Liver (tissue), 9 donors: ENCODE measurements around the gene ASS1. TPM values are rescaled to one million over a fixed set of nuclear protein-coding genes. Genes with fewer than 3 reads are reported as not detected.

Experiments
- DNase-seq: peaks from one replicate; pipeline ENCODE4 v3.0.0-alpha.2; 2017; ENCODE audit warnings: low spot score
- H3K27ac ChIP-seq, 2 donors: one replicate each; pipeline ENCODE4 v1.7.0; 2013; ENCODE audit warnings: inconsistent platforms in 2 of 2, low read length in 2 of 2, control low read depth in 1 of 2, low read depth in 1 of 2, mild to moderate bottlenecking in 1 of 2
- H3K27me3 ChIP-seq, 4 donors: one replicate each; pipeline versions ENCODE4 v1.6.1 to v1.7.0; 2013; ENCODE audit warnings: low read length in 3 of 4, inconsistent platforms in 1 of 4, mild to moderate bottlenecking in 1 of 4, moderate library complexity in 1 of 4; ENCODE audit not compliant: control insufficient read depth in 4 of 4, insufficient read depth in 4 of 4
- H3K36me3 ChIP-seq, 4 donors: one replicate each; pipeline versions ENCODE4 v1.6.1 to v1.7.0; 2013; ENCODE audit warnings: low read length in 3 of 4, mild to moderate bottlenecking in 3 of 4, low read depth in 1 of 4, moderate library complexity in 1 of 4; ENCODE audit not compliant: control insufficient read depth in 4 of 4, insufficient read depth in 3 of 4
- H3K4me1 ChIP-seq, 4 donors: one replicate each; pipeline versions ENCODE4 v1.6.1 to v1.7.0; 2013; ENCODE audit warnings: low read length in 3 of 4, mild to moderate bottlenecking in 3 of 4, moderate library complexity in 1 of 4; ENCODE audit not compliant: control insufficient read depth in 4 of 4, insufficient read depth in 4 of 4
- H3K4me3 ChIP-seq, 3 donors: one replicate each; pipeline versions ENCODE4 v1.6.1 to v1.7.0; 2013; ENCODE audit warnings: low read length in 3 of 3, control low read depth in 1 of 3, low read depth in 1 of 3, mild to moderate bottlenecking in 1 of 3
- H3K9ac ChIP-seq, 2 donors: one replicate each; pipeline ENCODE4 v1.7.0; 2013; ENCODE audit warnings: low read length in 2 of 2, mild to moderate bottlenecking in 2 of 2, moderate library complexity in 2 of 2, control low read depth in 1 of 2, low read depth in 1 of 2
- H3K9me3 ChIP-seq, 4 donors: one replicate each; pipeline versions ENCODE4 v1.6.1 to v1.7.0; 2013; ENCODE audit warnings: low read length in 3 of 4; ENCODE audit not compliant: control insufficient read depth in 4 of 4
- ATF3 ChIP-seq: IDR thresholded peaks from 2 replicates; pipeline ENCODE4 v1.6.1; 2016; ENCODE audit warnings: antibody characterized with exemption
- CTCF ChIP-seq: fragments of 150-350 bp; IDR thresholded peaks from 2 replicates; pipeline ENCODE4 v1.5.1; 2017; ENCODE audit warnings: improper control_type of control experiment, low read depth, low read length; ENCODE audit not compliant: missing input control
- EGR1 ChIP-seq, 2 donors: IDR thresholded peaks; 2 replicates each; pipeline ENCODE4 v1.6.1; 2016 to 2018; ENCODE audit warnings: antibody characterized with exemption in 2 of 2, low read depth in 2 of 2
- FOXA2 ChIP-seq: IDR thresholded peaks from 2 replicates; pipeline ENCODE4 v1.6.1; 2016; ENCODE audit warnings: antibody characterized with exemption
- GABPA ChIP-seq, 2 donors: IDR thresholded peaks in 1 of 2; conservative IDR thresholded peaks in 1 of 2; 2 replicates each; pipeline ENCODE4 v1.6.1; 2016; ENCODE audit warnings: antibody characterized with exemption in 2 of 2, mild to moderate bottlenecking in 1 of 2, moderate library complexity in 1 of 2
- HNF4A ChIP-seq, 2 donors: conservative IDR thresholded peaks; 2 replicates each; pipeline ENCODE4 v1.6.1; 2016; ENCODE audit warnings: antibody characterized with exemption in 2 of 2, mild to moderate bottlenecking in 2 of 2
- HNF4G ChIP-seq: IDR thresholded peaks from 2 replicates; pipeline ENCODE4 v1.6.1; 2016; ENCODE audit warnings: antibody characterized with exemption
- JUND ChIP-seq, 2 donors: IDR thresholded peaks; 2 replicates each; pipeline ENCODE4 v1.6.1; 2016; ENCODE audit warnings: antibody characterized with exemption in 2 of 2
- MAX ChIP-seq: IDR thresholded peaks from 2 replicates; pipeline ENCODE4 v1.6.1; 2016; ENCODE audit warnings: antibody characterized with exemption
- NR2F2 ChIP-seq: IDR thresholded peaks from 2 replicates; pipeline ENCODE4 v1.6.1; 2016; ENCODE audit warnings: antibody characterized with exemption
- RAD21 ChIP-seq, 2 donors: IDR thresholded peaks; 2 replicates each; pipeline ENCODE4 v1.6.1; 2016; ENCODE audit warnings: antibody characterized with exemption in 2 of 2, mild to moderate bottlenecking in 2 of 2
- REST ChIP-seq: IDR thresholded peaks from 2 replicates; pipeline ENCODE4 v1.6.1; 2016; ENCODE audit warnings: antibody characterized with exemption, mild to moderate bottlenecking
- RXRA ChIP-seq, 2 donors: IDR thresholded peaks; 2 replicates each; pipeline ENCODE4 v1.6.1; 2017 to 2018; ENCODE audit warnings: antibody characterized with exemption in 2 of 2, mild to moderate bottlenecking in 1 of 2
- SP1 ChIP-seq: IDR thresholded peaks from 2 replicates; pipeline ENCODE4 v1.6.1; 2018; ENCODE audit warnings: antibody characterized with exemption, mild to moderate bottlenecking
- TAF1 ChIP-seq: conservative IDR thresholded peaks from 2 replicates; pipeline ENCODE4 v1.6.1; 2016; ENCODE audit warnings: antibody characterized with exemption, mild to moderate bottlenecking
- YY1 ChIP-seq: IDR thresholded peaks from 2 replicates; pipeline ENCODE4 v1.6.1; 2016; ENCODE audit warnings: antibody characterized with exemption, mild to moderate bottlenecking
- ZBTB33 ChIP-seq: IDR thresholded peaks from 2 replicates; pipeline ENCODE4 v1.6.1; 2016; ENCODE audit warnings: antibody characterized with exemption
- WGBS: extraction: QIAGEN DNeasy Blood & Tissue Kit; methylation state at CpG from one replicate; pipeline ENCODE4 v1.1.7; 2013; 5-methylcytosine and 5-hydroxymethylcytosine counted together
- polyA plus RNA-seq, 2 donors: library from polyadenylated mRNA; stranded (reverse) in 1 of 2; unstranded in 1 of 2; fragments of 200-250 nt in 1 of 2; fragments of >200 nt in 1 of 2; fragmentation: Nextera tagmentation in 1 of 2; extraction: Ambion mirVana in 1 of 2; gene quantifications; one replicate each; pipeline versions ENCODE4 v1.2.1 to v1.2.3, GENCODE V29; 2013 to 2015
- total RNA-seq, 2 donors: library from RNA; depleted of rRNA; stranded (reverse); fragments of >200 nt; gene quantifications; one replicate each; pipeline ENCODE4 v1.2.3, GENCODE V29; 2014
- donor health status: healthy.
- donor health status: healthy.
- donor health status: healthy.
- donor health status: healthy.
- donor health status: healthy.

ASS1 gene
- total and polyA plus RNA-seq, 4 donors, result 396 to 711 (median 533) TPM

- Histone ChIP-seq H3K9me3 (peaks cover 0 to 11% (median 5%) of the 10 kb centered on the region in 4 donors), H3K36me3 (peaks cover 10 to 65% (median 61%) of the 10 kb centered on the region in 4 donors), H3K4me3 (no peak overlapping the region), H3K27ac (no peak overlapping the region), H3K27me3 (no peaks in the 10 kb centered on the region), H3K4me1 (peaks cover 2 to 15% (median 12%) of the 10 kb centered on the region in 4 donors), H3K9ac (no peak overlapping the region)
- WGBS, result 93% methylated on average over 7 of the region's 7 CpGs
- TF ChIP-seq JUND (IDR thresholded peaks at IDR 0.05), result no peak
- TF ChIP-seq TAF1, result no peak
- TF ChIP-seq YY1, result no peak
- TF ChIP-seq ATF3, result no peak
- TF ChIP-seq SP1, result no peak
- no peak for DNase-seq
These were observed 48.3 kb downstream of the ASS1 start for GRCh38 chr9:130493021-130493420.

GRCh38 chr9:130493476-130493875, 48.7 kb downstream of the ASS1 start:
- peaks cover 2 to 19% (median 15%) of the 10 kb centered on the region in 4 donors for H3K4me1 ChIP-seq
- WGBS, result 89% methylated on average over 9 of the region's 9 CpGs
- TF ChIP-seq GABPA (IDR thresholded peaks at IDR 0.05 in 1 of 2, conservative IDR thresholded peaks at IDR 0.05 in 1 of 2) (no peak), HNF4A (conservative IDR thresholded peaks at IDR 0.05) (no peak), RXRA (IDR thresholded peaks at IDR 0.05) (no peak), TAF1 (no peak), SP1 (no peak), YY1 (no peak), MAX (no peak), REST (no peak), JUND (IDR thresholded peaks at IDR 0.05) (no peak), RAD21 (IDR thresholded peaks at IDR 0.05) (no peak), NR2F2 (no peak), FOXA2 (no peak), ATF3 (no peak), HNF4G (no peak), EGR1 (IDR thresholded peaks at IDR 0.05; ENCODE audit: low read depth in 2 of 2) (no peak), ZBTB33 (no peak), CTCF (no peak)
- no peaks in the 10 kb centered on the region for H3K27me3 ChIP-seq
- H3K36me3 ChIP-seq, result peaks cover 10 to 64% (median 59%) of the 10 kb centered on the region in 4 donors
- DNase-seq, result no peak
- H3K9me3 ChIP-seq, result peaks cover 0 to 11% (median 5%) of the 10 kb centered on the region in 4 donors
- H3K4me3 ChIP-seq, result no peak overlapping the region
- no peak overlapping the region for H3K27ac ChIP-seq
- no peak overlapping the region for H3K9ac ChIP-seq
